Stimulated activated CD4-positive, alpha-beta T cell treated with anti-CD3 and anti-CD28 coated beads, Interleukin-15, amount 100 ng/mL, for 24 hours (primary cell): Measurements from ENCODE around the gene FBRSL1.
A peak's percentile ranks its signal among the peaks of the same experiment; 100 is the strongest.

ENCODE experiments used
- DNase-seq: peaks from one replicate; pipeline ENCODE4 v3.0.0-alpha.2; 2020

The FBRSL1 gene

GRCh38 chr12:132485619-132486018, 4.3 kb upstream of the FBRSL1 start:
- no peak for DNase-seq

- no peak for DNase-seq
These were observed 3.8 kb upstream of the FBRSL1 start for GRCh38 chr12:132486168-132486567.

- no peak for DNase-seq
These were observed 3.4 kb upstream of the FBRSL1 start for GRCh38 chr12:132486576-132486975.

- DNase-seq: no peak
These were observed 2.6 kb upstream of the FBRSL1 start for GRCh38 chr12:132487311-132487741.

- peak; percentile 31 for DNase-seq
These were observed 1.5 kb upstream of the FBRSL1 start for GRCh38 chr12:132488127-132489077.

- DNase-seq: peak; percentile 66
These were observed 811 bp upstream of the FBRSL1 start for GRCh38 chr12:132489078-132489601.

GRCh38 chr12:132490422-132491137, 629 bp downstream of the FBRSL1 start:
- no peak for DNase-seq

- DNase-seq: no peak
These were observed 1.2 kb downstream of the FBRSL1 start for GRCh38 chr12:132491138-132491663.

- no peak for DNase-seq
These were observed 1.9 kb downstream of the FBRSL1 start for GRCh38 chr12:132491761-132492378.

- DNase-seq: no peak
These were observed 2.6 kb downstream of the FBRSL1 start for GRCh38 chr12:132492522-132492921.

GRCh38 chr12:132492951-132493350, 3.0 kb downstream of the FBRSL1 start:
- DNase-seq: no peak

GRCh38 chr12:132493482-132494178, 3.7 kb downstream of the FBRSL1 start:
- DNase-seq: no peak

- no peak for DNase-seq
These were observed 4.6 kb downstream of the FBRSL1 start for GRCh38 chr12:132494294-132495164.

GRCh38 chr12:132495165-132495544, 5.2 kb downstream of the FBRSL1 start:
- no peak for DNase-seq

GRCh38 chr12:132495629-132496357, 5.8 kb downstream of the FBRSL1 start:
- DNase-seq: no peak

GRCh38 chr12:132496358-132496669, 6.4 kb downstream of the FBRSL1 start:
- no peak for DNase-seq

GRCh38 chr12:132496710-132497109, 6.8 kb downstream of the FBRSL1 start:
- DNase-seq: no peak

GRCh38 chr12:132497514-132498405, 7.8 kb downstream of the FBRSL1 start:
- no peak for DNase-seq

GRCh38 chr12:132498931-132499330, 9.0 kb downstream of the FBRSL1 start:
- DNase-seq: no peak
